OCI-LY1 (cell line): ENCODE measurements around the gene HLCS.

ENCODE experiments used
- H2AFZ ChIP-seq: fragments of 200-600 bp; sonication (generic), shearing (Covaris generic); 2 replicates; pipeline ENCODE4 v1.6.0; 2014; ENCODE audit warnings: antibody characterized with exemption, mild to moderate bottlenecking, low read length
- H3F3A ChIP-seq: fragments of 200-600 bp; sonication (generic), shearing (Covaris generic); 2 replicates; pipeline ENCODE4 v1.6.0; 2014; ENCODE audit warnings: mild to moderate bottlenecking, antibody characterized with exemption, low read length, moderate library complexity; ENCODE audit not compliant: insufficient read depth
- H3K27ac ChIP-seq: fragments of 200-600 bp; sonication (generic); 2 replicates; pipeline ENCODE4 v1.5.1; 2014; ENCODE audit warnings: low read length, mixed run types, mild to moderate bottlenecking, low read depth; ENCODE audit not compliant: poor library complexity, severe bottlenecking
- H3K27me3 ChIP-seq: fragments of 200-600 bp; sonication (generic); 2 replicates; pipeline ENCODE4 v1.6.0; 2014; ENCODE audit warnings: antibody characterized with exemption, mild to moderate bottlenecking, low read length, moderate library complexity; ENCODE audit not compliant: insufficient read depth
- H3K36me3 ChIP-seq: fragments of 200-600 bp; sonication (generic); 2 replicates; pipeline ENCODE4 v1.6.1; 2014; ENCODE audit warnings: mild to moderate bottlenecking, antibody characterized with exemption, low read length, moderate library complexity, mixed read lengths; ENCODE audit not compliant: insufficient read depth
- H3K4me1 ChIP-seq: fragments of 200-600 bp; sonication (generic); 2 replicates; pipeline ENCODE4 v1.5.1; 2014; ENCODE audit warnings: mild to moderate bottlenecking, low read length, moderate library complexity; ENCODE audit not compliant: insufficient read depth, severe bottlenecking
- H3K4me2 ChIP-seq: fragments of 200-600 bp; sonication (generic), shearing (Covaris generic); 2 replicates; pipeline ENCODE4 v1.6.1; 2014; ENCODE audit warnings: low read length
- H3K4me3 ChIP-seq: fragments of 200-600 bp; sonication (generic); 2 replicates; pipeline ENCODE4 v1.5.1; 2014; ENCODE audit warnings: low read length, low read depth, mild to moderate bottlenecking, mixed read lengths; ENCODE audit not compliant: poor library complexity, severe bottlenecking
- H3K79me2 ChIP-seq: fragments of 200-600 bp; shearing (Covaris generic); 2 replicates; pipeline ENCODE4 v1.6.1; 2016; ENCODE audit warnings: mixed run types, low read length, mixed read lengths; ENCODE audit not compliant: insufficient read depth
- H3K9ac ChIP-seq: fragments of 200-600 bp; sonication (generic), shearing (Covaris generic); 2 replicates; pipeline ENCODE4 v1.6.1; 2014; ENCODE audit warnings: mild to moderate bottlenecking, low read length, mixed read lengths
- H3K9me2 ChIP-seq: fragments of 200-600 bp; sonication (generic), shearing (Covaris generic); 2 replicates; pipeline ENCODE4 v1.6.1; 2014; ENCODE audit warnings: low read depth, mild to moderate bottlenecking, low read length, mixed read lengths
- H3K9me3 ChIP-seq: fragments of 200-600 bp; shearing (Covaris generic); 2 replicates; pipeline ENCODE4 v1.6.1; 2014; ENCODE audit warnings: low read length, mixed read lengths
- H4K20me1 ChIP-seq: fragments of 200-600 bp; sonication (generic), shearing (Covaris generic); 2 replicates; pipeline ENCODE4 v1.6.0; 2016; ENCODE audit warnings: mild to moderate bottlenecking, low read length; ENCODE audit not compliant: insufficient read depth
- EZH2 ChIP-seq: fragments of 200-600 bp; sonication (generic), shearing (Covaris generic); IDR thresholded peaks from 2 replicates; pipeline ENCODE4 v1.8.0; 2017; ENCODE audit warnings: borderline replicate concordance, mixed run types, mild to moderate bottlenecking, antibody characterized with exemption, low read length, moderate library complexity, mixed read lengths
- TF ChIP-seq, protein P1 (sequence below): fragments of 200-600 bp; sonication (generic), shearing (Covaris generic); IDR thresholded peaks from 2 replicates; pipeline ENCODE4 v1.5.1; 2017; ENCODE audit warnings: mild to moderate bottlenecking, antibody characterized with exemption, low read length, moderate library complexity, mixed read lengths

The HLCS gene

GRCh38 chr21:36700971-36701755 is 265.3 kb downstream of the HLCS start:
- no peak overlapping the region for H3K4me3 ChIP-seq
- no peaks in the 10 kb centered on the region for H4K20me1 ChIP-seq
- no peaks in the 10 kb centered on the region for H3K36me3 ChIP-seq
- H2AFZ ChIP-seq: no peak overlapping the region
- no peaks in the 10 kb centered on the region for H3K9me3 ChIP-seq
- no peaks in the 10 kb centered on the region for H3F3A ChIP-seq
- H3K27ac ChIP-seq: no peak overlapping the region
- H3K9me2 ChIP-seq: no peaks in the 10 kb centered on the region
- no peaks in the 10 kb centered on the region for H3K27me3 ChIP-seq
- no peaks in the 10 kb centered on the region for H3K4me1 ChIP-seq
- no peak overlapping the region for H3K4me2 ChIP-seq
- no peak overlapping the region for H3K9ac ChIP-seq
- TF ChIP-seq EZH2: no peak
- TF ChIP-seq, protein P1, sequence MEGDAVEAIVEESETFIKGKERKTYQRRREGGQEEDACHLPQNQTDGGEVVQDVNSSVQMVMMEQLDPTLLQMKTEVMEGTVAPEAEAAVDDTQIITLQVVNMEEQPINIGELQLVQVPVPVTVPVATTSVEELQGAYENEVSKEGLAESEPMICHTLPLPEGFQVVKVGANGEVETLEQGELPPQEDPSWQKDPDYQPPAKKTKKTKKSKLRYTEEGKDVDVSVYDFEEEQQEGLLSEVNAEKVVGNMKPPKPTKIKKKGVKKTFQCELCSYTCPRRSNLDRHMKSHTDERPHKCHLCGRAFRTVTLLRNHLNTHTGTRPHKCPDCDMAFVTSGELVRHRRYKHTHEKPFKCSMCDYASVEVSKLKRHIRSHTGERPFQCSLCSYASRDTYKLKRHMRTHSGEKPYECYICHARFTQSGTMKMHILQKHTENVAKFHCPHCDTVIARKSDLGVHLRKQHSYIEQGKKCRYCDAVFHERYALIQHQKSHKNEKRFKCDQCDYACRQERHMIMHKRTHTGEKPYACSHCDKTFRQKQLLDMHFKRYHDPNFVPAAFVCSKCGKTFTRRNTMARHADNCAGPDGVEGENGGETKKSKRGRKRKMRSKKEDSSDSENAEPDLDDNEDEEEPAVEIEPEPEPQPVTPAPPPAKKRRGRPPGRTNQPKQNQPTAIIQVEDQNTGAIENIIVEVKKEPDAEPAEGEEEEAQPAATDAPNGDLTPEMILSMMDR: no peak
- no peaks in the 10 kb centered on the region for H3K79me2 ChIP-seq
